HepG2 (cell line): ENCODE data around the gene MORF4L1. TPM values are rescaled to one million over a fixed set of nuclear protein-coding genes. Genes with fewer than 3 reads are reported as not detected.
A peak's percentile ranks its signal among the peaks of the same experiment; 100 is the strongest.

Experiments used
- ATAC-seq: fragments of 200-7000 bp; cut with Tn5 transposase; 3 replicates; pipeline ENCODE4 v1.9.1; 2020; ENCODE audit warnings: mild to moderate bottlenecking, moderate library complexity
- BruUV-seq: library from RNA; stranded (reverse); fragments of 400-500 nt; replicated peaks from 2 replicates; lab custom pipeline; 2021; lab: Mats Ljungman, UMichigan
- CTCF ChIA-PET: fragments of 300-600 bp; formaldehyde crosslinking; extraction: SDS; loops from one replicate; lab custom pipeline; 2021; ENCODE audit warnings: low total read pairs, inconsistent platforms, low intra/inter-chr PET ratio; lab: Yijun Ruan, JAX
- POLR2A ChIA-PET: fragments of 350-600 bp; sonication (Branson Sonifier 250); formaldehyde crosslinking; loops from one replicate; lab custom pipeline; 2020; ENCODE audit warnings: antibody characterized with exemption, inconsistent platforms; lab: Yijun Ruan, JAX
- DNase-seq: peaks from one replicate; pipeline ENCODE4 v3.0.0-alpha.2; 2015; ENCODE audit warnings: low spot score
- FAIRE-seq: peaks from 3 replicates; lab custom pipeline; 2011; peaks lifted over from hg19 to GRCh38; lab: Jason Lieb, UNC
- H2AFZ ChIP-seq: one replicate; pipeline ENCODE4 v1.6.1; 2011; ENCODE audit warnings: low read length, inconsistent platforms
- H3K27ac ChIP-seq: fragments of 300-600 bp; 3 replicates; pipeline ENCODE4 v1.8.0; 2011; ENCODE audit warnings: mixed run types, mild to moderate bottlenecking, mixed read lengths, low read length, inconsistent platforms; ENCODE audit not compliant: insufficient read depth; ENCODE audit errors: extremely low read length
- H3K27me3 ChIP-seq, 2 experiments: fragments of 200-600 bp in 1 of 2; 2 replicates in 1 of 2; 3 replicates in 1 of 2; pipeline versions ENCODE4 v1.6.0 to v1.8.0; 2011; ENCODE audit warnings: low read length in 2 of 2, mild to moderate bottlenecking in 2 of 2, moderate library complexity in 2 of 2, inconsistent platforms in 1 of 2; ENCODE audit not compliant: insufficient read depth in 2 of 2, control insufficient read depth in 1 of 2
- H3K36me3 ChIP-seq, 2 experiments: fragments of 200-600 bp in 1 of 2; replicated peaks in 1 of 2; 2 replicates in 1 of 2; 3 replicates in 1 of 2; pipeline versions ENCODE4 v1.5.1 to v1.8.0; 2011; ENCODE audit warnings: low read length in 2 of 2, inconsistent platforms in 1 of 2; ENCODE audit not compliant: insufficient read depth in 2 of 2, control insufficient read depth in 1 of 2
- H3K4me1 ChIP-seq: 2 replicates; pipeline ENCODE4 v1.5.1; 2012; ENCODE audit warnings: low read length, inconsistent platforms; ENCODE audit not compliant: insufficient read depth
- H3K4me2 ChIP-seq: 2 replicates; pipeline ENCODE4 v1.6.0; 2011; ENCODE audit warnings: low read depth, low read length, inconsistent platforms
- H3K4me3 ChIP-seq, 3 experiments: fragments of 200-600 bp in 1 of 3; sonication (generic), shearing (Covaris generic) in 1 of 3; replicated peaks in 1 of 3; 2 replicates each; pipeline ENCODE4 v1.5.1; 2011 to 2016; ENCODE audit warnings: low read length in 3 of 3, inconsistent platforms in 2 of 3, low read depth in 2 of 3, mild to moderate bottlenecking in 2 of 3, control low read depth in 1 of 3, mixed read lengths in 1 of 3; ENCODE audit not compliant: insufficient read depth in 1 of 3
- H3K79me2 ChIP-seq: one replicate; pipeline ENCODE4 v1.6.1; 2011; ENCODE audit warnings: low read length, inconsistent platforms; ENCODE audit not compliant: insufficient read depth
- H3K9ac ChIP-seq: 2 replicates; pipeline ENCODE4 v1.6.0; 2011; ENCODE audit warnings: mild to moderate bottlenecking, low read depth, low read length, inconsistent platforms; ENCODE audit not compliant: insufficient read depth
- H3K9me3 ChIP-seq: 2 replicates; pipeline ENCODE4 v1.5.1; 2012; ENCODE audit warnings: mild to moderate bottlenecking, low read length
- H4K20me1 ChIP-seq: 2 replicates; pipeline ENCODE4 v1.6.0; 2011; ENCODE audit warnings: inconsistent platforms, mild to moderate bottlenecking, low read length, moderate library complexity; ENCODE audit not compliant: insufficient read depth
- CERS6 ChIP-seq: sonication (generic); formaldehyde crosslinking; IDR thresholded peaks from 2 replicates; pipeline ENCODE4 v1.5.0; 2020; ENCODE audit warnings: missing genetic modification reagents
- DRAP1 ChIP-seq: IDR thresholded peaks from 2 replicates; pipeline ENCODE4 v1.6.1; 2016; ENCODE audit warnings: missing genetic modification reagents, missing compliant biosample characterization
- GZF1 ChIP-seq: sonication (generic); formaldehyde crosslinking; IDR thresholded peaks from 2 replicates; pipeline ENCODE4 v1.5.1; 2020; ENCODE audit warnings: mild to moderate bottlenecking, missing genetic modification reagents
- MEIS1 ChIP-seq: sonication (generic); formaldehyde crosslinking; IDR thresholded peaks from 2 replicates; pipeline ENCODE4 v1.9.0; 2021; ENCODE audit warnings: mild to moderate bottlenecking, missing genetic modification reagents, moderate library complexity, borderline replicate concordance
- POLR2AphosphoS5 ChIP-seq: IDR thresholded peaks from 2 replicates; pipeline ENCODE4 v1.6.1; 2012; ENCODE audit warnings: low read depth, low read length
- SOX13 ChIP-seq, 3 experiments: fragments of 450-650 bp in 1 of 3; sonication (generic) in 1 of 3; formaldehyde crosslinking in 1 of 3; IDR thresholded peaks in 2 of 3; conservative IDR thresholded peaks in 1 of 3; 2 replicates each; pipeline versions ENCODE4 v1.5.0 to v1.6.1; 2016 to 2020; ENCODE audit warnings: antibody characterized with exemption in 1 of 3, mild to moderate bottlenecking in 1 of 3, missing compliant biosample characterization in 1 of 3, missing genetic modification reagents in 1 of 3, moderate library complexity in 1 of 3
- SRSF4 ChIP-seq: fragments of 200-400 bp; formaldehyde crosslinking; IDR thresholded peaks from one replicate; pipeline ENCODE4 v1.6.1; 2018; ENCODE audit warnings: mild to moderate bottlenecking, low read depth, low read length, moderate library complexity; ENCODE audit not compliant: poor library complexity, severe bottlenecking
- ZBTB46 ChIP-seq: sonication (generic); formaldehyde crosslinking; IDR thresholded peaks from 2 replicates; pipeline ENCODE4 v1.4.0; 2020; ENCODE audit warnings: mild to moderate bottlenecking, missing genetic modification reagents, borderline replicate concordance
- ZC3H4 ChIP-seq: sonication (generic); formaldehyde crosslinking; IDR thresholded peaks from 2 replicates; pipeline ENCODE4 v1.4.0; 2020; ENCODE audit warnings: missing genetic modification reagents, borderline replicate concordance
- ZNF230 ChIP-seq: sonication (generic); formaldehyde crosslinking; IDR thresholded peaks from 2 replicates; pipeline ENCODE4 v1.4.0; 2020; ENCODE audit warnings: mild to moderate bottlenecking, missing genetic modification reagents
- ZNF607 ChIP-seq: sonication (generic); formaldehyde crosslinking; IDR thresholded peaks from 2 replicates; pipeline ENCODE4 v1.5.1; 2020; ENCODE audit warnings: missing genetic modification reagents, mild to moderate bottlenecking, borderline replicate concordance
- ZNF879 ChIP-seq: sonication (generic); formaldehyde crosslinking; IDR thresholded peaks from 2 replicates; pipeline ENCODE4 v1.8.1; 2023; ENCODE audit warnings: missing genetic modification reagents
- WGBS: methylation state at CpG from one replicate; pipeline ENCODE4 v1.1.6; 2017; ENCODE audit warnings: low lambda C conversion rate; 5-methylcytosine and 5-hydroxymethylcytosine counted together
- in situ Hi-C: cut with HindIII; loops from 2 replicates; pipeline ENCODE4 v1.10.0; 2017; ENCODE audit warnings: low pct_unique_long_range_greater_than_20kb; ENCODE audit not compliant: extremely low pct_ligation_motif_present
- intact Hi-C: fragments of 100-400 bp; cut with micrococcal nuclease; formaldehyde crosslinking; loops from one replicate; pipeline ENCODE4 v1.10.0; 2022; ENCODE audit not compliant: unreplicated experiment
- polyA plus RNA-seq, 8 experiments: library from polyadenylated mRNA; depleted of rRNA in 3 of 8; stranded (reverse) in 7 of 8; unstranded in 1 of 8; fragments of >200 nt; fragmentation: Illumina TruSeq in 4 of 8; extraction: Trizol in 4 of 8; gene quantifications; 2 replicates each; pipeline versions ENCODE4 v1.2.1 to v1.2.3, GENCODE V29; 2011 to 2016; ENCODE audit warnings: low read depth in 4 of 8, missing spikeins in 1 of 8, mixed read lengths in 1 of 8; ENCODE audit not compliant: insufficient read depth in 1 of 8
- total RNA-seq, 5 experiments: library from RNA; depleted of rRNA; stranded (reverse); fragments of >200 nt; fragmentation: Illumina TruSeq; extraction: Trizol; gene quantifications; 2 replicates each; pipeline ENCODE4 v1.2.3, GENCODE V29; 2016; ENCODE audit warnings: low read depth in 1 of 5
- TF ChIP-seq, protein P1 (sequence below): sonication (generic); formaldehyde crosslinking; IDR thresholded peaks from 2 replicates; pipeline ENCODE4 v1.4.0; 2020; ENCODE audit warnings: mild to moderate bottlenecking, missing genetic modification reagents
- TF ChIP-seq, protein P2 (sequence below): sonication (generic); formaldehyde crosslinking; IDR thresholded peaks from 2 replicates; pipeline ENCODE4 v1.5.1; 2020; ENCODE audit warnings: mild to moderate bottlenecking, missing genetic modification reagents, borderline replicate concordance
- TF ChIP-seq, protein P3 (sequence below): sonication (generic); formaldehyde crosslinking; IDR thresholded peaks from 2 replicates; pipeline ENCODE4 v1.8.1; 2023; ENCODE audit warnings: mild to moderate bottlenecking, missing genetic modification reagents, borderline replicate concordance

The MORF4L1 gene
- total and polyA plus RNA-seq, 2 of the 13 experiments (the other 11 are each of a cell fraction or from before 2014, with no cell fraction given): 218 to 219 TPM

DNA sequence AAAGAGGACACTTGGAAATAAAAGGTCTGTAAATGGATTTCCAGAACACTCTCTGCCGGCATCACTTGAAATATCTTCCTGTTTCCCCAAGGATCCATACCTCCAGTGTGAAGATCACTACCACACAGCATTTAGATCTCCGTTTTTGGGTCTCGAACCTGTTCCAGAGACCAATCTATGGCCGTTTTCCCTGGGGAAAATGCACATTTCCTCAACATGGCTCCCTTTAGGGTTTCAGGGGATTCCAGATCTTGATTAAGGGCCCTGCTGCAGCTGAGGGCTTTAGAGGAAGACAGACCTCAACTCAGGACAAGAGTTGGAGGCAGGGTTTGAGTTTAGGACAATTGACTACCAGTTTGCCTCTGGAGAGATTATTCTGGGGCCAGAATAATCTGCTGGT lies 70.1 kb downstream of the MORF4L1 start:
- no peaks in the 10 kb centered on the region for H3K9me3 ChIP-seq
- ATAC-seq: no peak
- H3K27ac ChIP-seq: peak overlapping the region; percentile 33
- DNase-seq: no peak
- CTCF ChIA-PET: no interaction called here
- intact Hi-C loops: loop anchor here (10.0 kb wide), 1 partner anchor 52 kb away; no protein-coding TSS in a partner anchor
- H3K4me3 ChIP-seq: no peak overlapping the region
- peaks cover 0 to 7% of the 10 kb centered on the region in 2 experiments; a peak in 1 of 5 replicates for H3K36me3 ChIP-seq
- FAIRE-seq: no peak
- no peaks in the 10 kb centered on the region for H4K20me1 ChIP-seq
- H3K9ac ChIP-seq: 0 out of 2 replicates have a peak overlapping the region, but pooled peaks have one; percentile 87
- 95% methylated on average over 4 of the region's 4 CpGs for WGBS
- BruUV-seq: no TSS peak
- peaks cover 27% of the 10 kb centered on the region for H3K79me2 ChIP-seq
- in situ Hi-C loops: no loop called here
- H3K4me2 ChIP-seq: peak overlapping the region; percentile 96
- POLR2A ChIA-PET: interaction anchor here (0.8 to 2.6 kb wide), 3 partner anchors 18 to 51 kb away, joined by 3 to 20 read pairs (median 15); no protein-coding TSS in a partner anchor
- no peaks in the 10 kb centered on the region; a peak in 2 of 5 replicates for H3K27me3 ChIP-seq
- H2AFZ ChIP-seq: no peak overlapping the region
- peaks cover 40% of the 10 kb centered on the region for H3K4me1 ChIP-seq
- TF ChIP-seq GZF1 (CRISPR knock-in tag) (no peak), SOX13 (IDR thresholded peaks at IDR 0.05) (no peak), SOX13 (CRISPR knock-in tag; conservative IDR thresholded peaks at IDR 0.05 in 1 of 2, IDR thresholded peaks at IDR 0.05 in 1 of 2) (no peak), ZNF607 (CRISPR knock-in tag) (no peak), ZNF230 (no peak), DRAP1 (CRISPR knock-in tag) (no peak), ZC3H4 (CRISPR knock-in tag) (no peak), ZBTB46 (CRISPR knock-in tag) (no peak), POLR2AphosphoS5 (no peak), CERS6 (CRISPR knock-in tag) (no peak), SRSF4 (no peak), ZNF879 (no peak), MEIS1 (CRISPR knock-in tag) (no peak)
- TF ChIP-seq, protein P1, sequence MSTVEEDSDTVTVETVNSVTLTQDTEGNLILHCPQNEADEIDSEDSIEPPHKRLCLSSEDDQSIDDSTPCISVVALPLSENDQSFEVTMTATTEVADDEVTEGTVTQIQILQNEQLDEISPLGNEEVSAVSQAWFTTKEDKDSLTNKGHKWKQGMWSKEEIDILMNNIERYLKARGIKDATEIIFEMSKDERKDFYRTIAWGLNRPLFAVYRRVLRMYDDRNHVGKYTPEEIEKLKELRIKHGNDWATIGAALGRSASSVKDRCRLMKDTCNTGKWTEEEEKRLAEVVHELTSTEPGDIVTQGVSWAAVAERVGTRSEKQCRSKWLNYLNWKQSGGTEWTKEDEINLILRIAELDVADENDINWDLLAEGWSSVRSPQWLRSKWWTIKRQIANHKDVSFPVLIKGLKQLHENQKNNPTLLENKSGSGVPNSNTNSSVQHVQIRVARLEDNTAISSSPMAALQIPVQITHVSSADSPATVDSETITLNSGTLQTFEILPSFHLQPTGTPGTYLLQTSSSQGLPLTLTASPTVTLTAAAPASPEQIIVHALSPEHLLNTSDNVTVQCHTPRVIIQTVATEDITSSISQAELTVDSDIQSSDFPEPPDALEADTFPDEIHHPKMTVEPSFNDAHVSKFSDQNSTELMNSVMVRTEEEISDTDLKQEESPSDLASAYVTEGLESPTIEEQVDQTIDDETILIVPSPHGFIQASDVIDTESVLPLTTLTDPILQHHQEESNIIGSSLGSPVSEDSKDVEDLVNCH: no peak
- TF ChIP-seq, protein P2, sequence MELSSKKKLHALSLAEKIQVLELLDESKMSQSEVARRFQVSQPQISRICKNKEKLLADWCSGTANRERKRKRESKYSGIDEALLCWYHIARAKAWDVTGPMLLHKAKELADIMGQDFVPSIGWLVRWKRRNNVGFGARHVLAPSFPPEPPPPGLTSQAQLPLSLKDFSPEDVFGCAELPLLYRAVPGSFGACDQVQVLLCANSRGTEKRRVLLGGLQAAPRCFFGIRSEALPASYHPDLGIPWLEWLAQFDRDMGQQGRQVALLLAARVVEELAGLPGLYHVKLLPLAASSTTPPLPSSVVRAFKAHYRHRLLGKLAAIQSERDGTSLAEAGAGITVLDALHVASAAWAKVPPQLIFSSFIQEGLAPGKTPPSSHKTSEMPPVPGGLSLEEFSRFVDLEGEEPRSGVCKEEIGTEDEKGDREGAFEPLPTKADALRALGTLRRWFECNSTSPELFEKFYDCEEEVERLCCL (CRISPR knock-in tag): no peak
- TF ChIP-seq, protein P3, sequence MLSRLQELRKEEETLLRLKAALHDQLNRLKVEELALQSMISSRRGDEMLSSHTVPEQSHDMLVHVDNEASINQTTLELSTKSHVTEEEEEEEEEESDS (CRISPR knock-in tag): no peak
